Thymus (tissue), 11 donors: ENCODE results near the gene SYCN. TPM values are rescaled to one million over a fixed set of nuclear protein-coding genes. Genes with fewer than 3 reads are reported as not detected.

Experiments
- DNase-seq, 9 donors: peaks; one replicate each; pipeline ENCODE4 v3.0.0-alpha.2; 2013; ENCODE audit warnings: low spot score in 9 of 9, low read depth in 6 of 9, missing footprints in 1 of 9
- H3K27ac ChIP-seq, 2 donors: one replicate each; pipeline ENCODE4 v1.5.1; 2013; ENCODE audit warnings: control low read depth in 1 of 2, low read depth in 1 of 2, low read length in 1 of 2, mild to moderate bottlenecking in 1 of 2, moderate library complexity in 1 of 2
- H3K27me3 ChIP-seq, 2 donors: one replicate each; pipeline ENCODE4 v1.5.1; 2013; ENCODE audit warnings: low read length in 1 of 2; ENCODE audit not compliant: control insufficient read depth in 2 of 2, insufficient read depth in 1 of 2
- H3K36me3 ChIP-seq, 2 donors: one replicate each; pipeline ENCODE4 v1.5.1; 2013; ENCODE audit warnings: low read length in 1 of 2, mild to moderate bottlenecking in 1 of 2, moderate library complexity in 1 of 2; ENCODE audit not compliant: control insufficient read depth in 2 of 2, insufficient read depth in 2 of 2
- H3K4me1 ChIP-seq, 2 donors: one replicate each; pipeline ENCODE4 v1.5.1; 2013; ENCODE audit warnings: low read length in 2 of 2; ENCODE audit not compliant: control insufficient read depth in 2 of 2, insufficient read depth in 2 of 2
- H3K4me3 ChIP-seq, 2 donors: one replicate each; pipeline ENCODE4 v1.5.1; 2013; ENCODE audit warnings: low read length in 2 of 2, control low read depth in 1 of 2, mild to moderate bottlenecking in 1 of 2
- H3K9me3 ChIP-seq, 2 donors: one replicate each; pipeline ENCODE4 v1.5.1; 2013; ENCODE audit warnings: low read length in 1 of 2, mild to moderate bottlenecking in 1 of 2; ENCODE audit not compliant: control insufficient read depth in 2 of 2, insufficient read depth in 1 of 2
- WGBS: extraction: QIAGEN DNeasy Blood & Tissue Kit; methylation state at CpG from one replicate; pipeline ENCODE4 v1.1.7; 2013; 5-methylcytosine and 5-hydroxymethylcytosine counted together
- polyA plus RNA-seq: library from polyadenylated mRNA; stranded (reverse); fragments of 200-250 nt; gene quantifications from one replicate; pipeline ENCODE4 v1.2.3, GENCODE V29; 2013
- total RNA-seq: library from RNA; stranded (reverse); fragments of 120-200 nt; gene quantifications from one replicate; pipeline ENCODE4 v1.2.4, GENCODE V29; 2013
- donor health status: healthy.

Gene SYCN
- total and polyA plus RNA-seq, 2 donors: not detected

- H3K36me3 ChIP-seq: peaks cover 18 to 82% of the 10 kb centered on the region in 2 donors
- no peak overlapping the region for H3K27ac ChIP-seq
- no peaks in the 10 kb centered on the region for H3K27me3 ChIP-seq
- WGBS: 97% methylated on average over 45 of the region's 45 CpGs
- H3K4me3 ChIP-seq: no peak overlapping the region
- H3K9me3 ChIP-seq: no peaks in the 10 kb centered on the region
- H3K4me1 ChIP-seq: no peaks in the 10 kb centered on the region
- no peak for DNase-seq
Observed at GRCh38 chr19:39172700-39173501, 31.2 kb downstream of the SYCN start.

GRCh38 chr19:39171479-39172465, 32.3 kb downstream of the SYCN start:
- Histone ChIP-seq H3K9me3 (no peaks in the 10 kb centered on the region), H3K27me3 (no peaks in the 10 kb centered on the region), H3K4me1 (peaks cover 0 to 3% of the 10 kb centered on the region in 2 donors), H3K27ac (no peak overlapping the region), H3K4me3 (no peak overlapping the region), H3K36me3 (peaks cover 12 to 75% of the 10 kb centered on the region in 2 donors)
- WGBS: 93% methylated on average over 27 of the region's 27 CpGs
- DNase-seq: no peak

- H3K4me1 ChIP-seq: peaks cover 0 to 3% of the 10 kb centered on the region in 2 donors
- DNase-seq: no peak
- WGBS: 97% methylated on average over 17 of the region's 17 CpGs
- H3K27ac ChIP-seq: no peak overlapping the region
- no peaks in the 10 kb centered on the region for H3K9me3 ChIP-seq
- no peak overlapping the region for H3K4me3 ChIP-seq
- no peaks in the 10 kb centered on the region for H3K27me3 ChIP-seq
- peaks cover 10 to 65% of the 10 kb centered on the region in 2 donors for H3K36me3 ChIP-seq
Observed at GRCh38 chr19:39170386-39171231, 33.5 kb downstream of the SYCN start.

GRCh38 chr19:39169143-39169810, 34.8 kb downstream of the SYCN start:
- 97% methylated on average over 36 of the region's 36 CpGs for WGBS
- Histone ChIP-seq H3K4me1 (peaks cover 0 to 3% of the 10 kb centered on the region in 2 donors), H3K27me3 (no peaks in the 10 kb centered on the region), H3K36me3 (peaks cover 8 to 52% of the 10 kb centered on the region in 2 donors), H3K4me3 (no peak overlapping the region), H3K27ac (no peak overlapping the region), H3K9me3 (no peaks in the 10 kb centered on the region)
- no peak for DNase-seq

- no peak for DNase-seq
- H3K27ac ChIP-seq: no peak overlapping the region
- peaks cover 0 to 3% of the 10 kb centered on the region in 2 donors for H3K4me1 ChIP-seq
- 97% methylated on average over 23 of the region's 23 CpGs for WGBS
- peaks cover 8 to 44% of the 10 kb centered on the region in 2 donors for H3K36me3 ChIP-seq
- H3K4me3 ChIP-seq: no peak overlapping the region
- no peaks in the 10 kb centered on the region for H3K27me3 ChIP-seq
- H3K9me3 ChIP-seq: no peaks in the 10 kb centered on the region
Observed at GRCh38 chr19:39168258-39169142, 35.6 kb downstream of the SYCN start.

GRCh38 chr19:39167461-39168257, 36.4 kb downstream of the SYCN start:
- peaks cover 0 to 3% of the 10 kb centered on the region in 2 donors for H3K4me1 ChIP-seq
- WGBS: 93% methylated on average over 25 of the region's 25 CpGs
- H3K36me3 ChIP-seq: peaks cover 8 to 36% of the 10 kb centered on the region in 2 donors
- H3K4me3 ChIP-seq: no peak overlapping the region
- H3K27ac ChIP-seq: no peak overlapping the region
- H3K27me3 ChIP-seq: no peaks in the 10 kb centered on the region
- no peaks in the 10 kb centered on the region for H3K9me3 ChIP-seq
- no peak for DNase-seq

- peaks cover 0 to 3% of the 10 kb centered on the region in 2 donors for H3K4me1 ChIP-seq
- WGBS: 92% methylated on average over 24 of the region's 24 CpGs
Observed at GRCh38 chr19:39166571-39167391, 37.3 kb downstream of the SYCN start.

More at GRCh38 chr19:39166571-39167391, 37.3 kb downstream of the SYCN start:
- Histone ChIP-seq H3K4me3 (no peak overlapping the region), H3K27ac (no peak overlapping the region), H3K36me3 (peaks cover 8 to 27% of the 10 kb centered on the region in 2 donors), H3K9me3 (no peaks in the 10 kb centered on the region), H3K27me3 (no peaks in the 10 kb centered on the region)
- DNase-seq: no peak
